GM19328 (cell line): ENCODE results near the gene VAC14.

Experiments used
- ATAC-seq: cut with Tn5 transposase; IDR thresholded peaks from one replicate; pipeline ENCODE4 v1.9.1; 2021; ENCODE audit warnings: mild to moderate bottlenecking, moderate library complexity; ENCODE audit not compliant: unreplicated experiment

Gene VAC14

DNA sequence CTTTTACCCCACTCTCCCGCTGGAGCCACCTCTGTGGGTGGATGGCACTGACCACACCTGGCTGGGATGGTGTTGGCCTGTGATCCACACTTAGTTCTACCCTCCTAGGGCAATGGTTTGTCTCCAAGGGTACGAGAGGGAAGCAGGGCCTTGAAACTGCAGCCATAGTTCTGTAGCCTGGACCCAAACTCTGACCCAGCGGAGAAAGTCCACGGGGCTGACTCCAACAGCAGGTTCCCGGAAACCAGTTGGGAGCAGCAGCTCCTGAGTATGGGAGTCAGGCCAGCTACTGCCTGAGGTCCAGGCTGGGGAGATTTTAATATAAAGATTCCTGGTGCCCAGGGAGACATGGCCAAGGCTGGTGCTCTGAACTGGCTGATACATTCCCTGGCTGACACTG lies 91.5 kb downstream of the VAC14 start:
- no peak for ATAC-seq

DNA sequence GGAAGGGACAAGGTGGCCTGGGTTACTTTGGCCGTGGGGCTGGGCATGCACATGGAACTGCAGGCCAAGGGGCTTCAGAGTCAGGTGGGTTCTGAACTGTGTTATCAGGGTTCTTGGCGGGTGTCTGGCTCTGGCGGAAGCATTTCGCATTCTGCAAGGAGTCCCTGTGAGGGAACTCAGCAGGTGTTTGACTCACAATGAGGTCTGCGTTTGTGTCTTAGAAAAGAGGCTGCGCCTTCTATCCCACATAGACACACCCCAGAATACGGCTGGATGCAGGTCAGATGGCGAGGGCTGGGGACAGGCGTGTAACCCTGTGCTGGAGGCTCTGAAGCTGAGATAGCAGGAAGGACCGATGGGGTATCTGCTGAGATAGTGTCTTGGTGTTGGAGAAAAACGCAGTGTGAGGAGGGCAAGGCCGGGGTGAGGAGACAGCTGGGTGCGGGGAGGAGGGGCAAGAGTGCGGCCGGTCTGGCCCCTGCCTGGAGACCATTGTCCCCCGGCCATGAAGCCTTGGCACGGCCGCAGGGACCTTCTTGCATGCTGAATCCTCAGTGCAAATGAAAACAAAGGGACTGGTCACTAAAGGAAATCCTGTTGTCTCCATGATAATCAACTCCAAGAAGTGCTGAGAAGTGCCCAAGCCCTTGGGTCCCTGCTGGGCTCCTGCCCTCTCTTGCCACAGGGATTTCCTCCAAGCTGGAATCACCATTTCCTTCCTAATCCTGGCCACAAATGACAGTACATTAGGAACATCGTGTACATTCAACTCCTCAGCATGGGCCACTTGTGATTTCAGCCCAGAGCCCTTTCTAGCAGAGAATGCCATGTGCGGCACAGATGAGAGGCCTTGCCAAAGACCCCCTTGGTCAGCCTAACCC lies 92.4 kb downstream of the VAC14 start:
- no peak for ATAC-seq

DNA sequence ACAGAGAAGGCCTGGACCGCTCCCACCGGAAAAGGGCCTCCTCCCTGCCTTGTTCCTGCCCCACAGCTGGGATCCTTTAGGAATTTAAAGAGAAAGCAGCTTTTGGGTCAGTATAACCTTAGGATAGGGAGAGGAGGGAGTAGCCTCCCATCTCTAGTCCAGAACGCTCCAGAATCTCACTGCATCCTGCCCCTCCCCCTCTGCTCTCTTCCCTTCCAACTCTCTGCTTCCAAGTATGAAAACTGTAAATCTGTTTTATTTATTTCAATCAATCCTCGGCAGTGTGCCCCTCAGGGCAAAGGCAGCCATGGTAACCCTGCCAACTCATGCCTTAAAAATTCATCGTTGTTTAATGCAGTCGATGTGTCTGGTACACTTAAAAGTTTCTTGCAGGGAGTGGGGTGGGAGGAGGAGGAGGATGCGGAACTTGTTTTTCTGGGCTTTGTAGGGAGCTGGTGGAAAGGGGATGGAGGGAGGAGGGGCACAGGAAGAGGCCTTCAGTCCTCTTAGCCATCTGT lies 94.0 kb downstream of the VAC14 start:
- ATAC-seq, result no peak

DNA sequence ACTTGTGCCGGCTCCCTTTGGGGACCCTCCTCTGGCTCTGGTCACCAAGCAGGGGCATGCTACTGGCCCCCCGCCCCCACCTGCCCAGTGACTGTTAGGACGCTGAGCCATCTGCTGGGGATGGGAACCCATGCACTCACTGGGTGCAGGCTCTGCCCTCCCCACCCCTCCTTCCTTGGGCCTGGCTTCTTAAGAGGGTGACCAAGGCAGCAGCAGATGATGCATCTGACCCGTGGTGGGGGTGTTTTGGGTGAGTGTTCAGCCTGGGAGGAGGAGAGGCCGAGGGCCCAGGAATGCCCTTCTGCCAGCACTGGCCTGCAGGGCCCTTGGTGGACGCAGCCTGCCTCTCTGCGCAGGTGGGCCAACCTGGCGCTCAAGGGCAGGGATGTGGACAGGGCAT lies 95.9 kb downstream of the VAC14 start:
- no peak for ATAC-seq

DNA sequence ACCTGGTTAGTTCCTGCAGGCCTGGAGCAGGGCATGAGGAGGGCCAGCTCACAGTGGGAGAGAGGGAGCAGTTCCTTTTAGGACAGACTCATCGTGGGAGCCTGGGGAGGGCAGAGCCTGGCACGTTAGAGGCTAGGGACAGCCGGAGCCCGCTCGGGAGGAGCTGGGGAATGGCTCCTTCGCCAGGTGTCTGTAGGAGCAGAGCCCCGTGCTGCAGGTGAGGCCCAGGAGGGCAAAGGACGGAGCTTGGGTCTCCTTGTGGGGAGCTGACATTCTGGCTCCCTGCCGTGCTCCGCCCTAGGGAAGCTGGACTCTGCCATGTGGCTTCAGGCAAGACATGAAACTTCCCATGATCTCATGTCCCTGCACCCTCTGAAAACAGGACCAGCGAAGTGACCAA lies 96.4 kb downstream of the VAC14 start:
- no peak for ATAC-seq

DNA sequence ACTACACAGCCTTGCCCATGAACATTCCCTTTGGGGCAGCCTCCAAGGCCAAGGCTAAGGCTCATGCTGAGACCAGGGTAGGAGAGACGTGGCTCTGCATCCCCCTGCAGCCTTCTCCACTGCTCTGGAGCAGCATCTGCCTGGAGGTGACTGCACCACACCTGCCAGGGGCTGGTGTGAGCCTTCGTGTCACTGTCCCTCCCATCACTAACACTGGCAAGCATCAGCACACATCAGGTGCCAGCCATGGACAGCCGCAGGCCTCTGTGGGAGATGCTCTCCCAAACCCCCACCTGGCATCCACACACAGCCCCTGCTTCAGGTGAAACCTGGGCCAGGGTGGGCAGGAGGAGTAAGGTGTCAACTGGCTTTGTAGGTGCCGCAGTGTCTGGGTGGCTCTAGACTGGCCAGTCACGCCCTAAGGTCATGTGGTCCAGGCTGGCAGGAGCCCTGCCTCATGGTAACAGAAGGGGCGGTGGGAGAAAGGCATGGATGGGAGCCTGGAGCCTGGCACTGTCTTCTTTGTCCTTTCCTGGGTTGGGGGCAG lies 97.0 kb downstream of the VAC14 start:
- no peak for ATAC-seq

DNA sequence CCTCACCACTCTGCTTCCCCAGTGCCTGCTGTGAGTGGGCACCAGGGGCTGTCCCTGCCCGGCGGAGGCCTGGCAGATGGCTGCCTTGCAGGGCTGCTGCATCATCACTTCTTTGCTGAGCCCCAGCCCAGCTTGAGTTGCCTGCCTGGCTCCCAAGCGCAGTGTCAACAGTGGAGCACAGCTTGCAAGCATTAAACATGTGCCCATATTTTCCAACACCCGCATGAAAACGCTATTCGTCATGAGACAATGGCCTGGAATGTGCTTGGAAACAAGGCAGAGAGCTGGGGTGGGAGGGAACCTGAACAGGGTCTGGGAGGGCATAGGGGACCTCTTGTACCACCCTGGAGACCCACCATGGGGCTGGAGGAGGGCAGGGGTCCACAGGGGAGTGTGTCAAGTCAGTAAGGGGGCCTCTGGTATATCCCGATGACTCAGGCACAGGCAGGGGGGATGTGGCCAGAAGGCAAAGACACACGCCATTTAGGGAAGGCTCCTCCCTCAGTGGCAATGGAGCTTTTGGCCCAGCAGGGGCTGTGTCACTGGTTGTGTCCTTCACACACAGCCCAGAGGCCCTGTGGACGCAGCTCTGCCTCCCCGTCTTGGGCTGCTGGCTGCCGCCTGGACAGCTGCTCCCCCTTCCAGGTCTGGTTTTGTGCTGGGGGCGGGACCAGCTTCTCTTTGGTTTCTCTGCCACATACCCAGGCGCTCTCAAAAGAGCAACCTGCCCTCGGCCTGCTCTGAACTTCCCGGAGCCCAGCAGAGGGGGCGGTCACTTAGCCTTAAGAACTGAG lies 97.7 kb downstream of the VAC14 start:
- ATAC-seq, result no peak

DNA sequence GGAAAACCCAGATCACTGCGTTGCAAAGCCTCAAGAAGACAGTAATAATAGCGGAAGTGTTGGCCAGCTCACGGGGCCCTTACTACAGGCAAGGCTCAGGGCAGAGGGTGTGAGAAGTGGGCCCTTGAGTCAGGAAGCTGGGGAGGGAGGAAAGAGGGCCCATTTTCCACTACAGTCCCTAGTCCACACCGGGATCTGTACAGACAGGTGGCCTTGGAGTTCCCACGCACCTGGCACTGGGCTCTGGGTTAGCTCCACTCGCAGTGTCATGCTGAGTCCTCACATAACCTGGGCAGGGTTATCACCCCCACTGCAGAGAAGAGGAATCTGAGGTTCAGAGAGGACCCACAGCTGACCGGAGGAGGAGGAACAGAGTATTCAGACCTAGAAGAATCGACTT lies 98.3 kb downstream of the VAC14 start:
- ATAC-seq, result no peak

DNA sequence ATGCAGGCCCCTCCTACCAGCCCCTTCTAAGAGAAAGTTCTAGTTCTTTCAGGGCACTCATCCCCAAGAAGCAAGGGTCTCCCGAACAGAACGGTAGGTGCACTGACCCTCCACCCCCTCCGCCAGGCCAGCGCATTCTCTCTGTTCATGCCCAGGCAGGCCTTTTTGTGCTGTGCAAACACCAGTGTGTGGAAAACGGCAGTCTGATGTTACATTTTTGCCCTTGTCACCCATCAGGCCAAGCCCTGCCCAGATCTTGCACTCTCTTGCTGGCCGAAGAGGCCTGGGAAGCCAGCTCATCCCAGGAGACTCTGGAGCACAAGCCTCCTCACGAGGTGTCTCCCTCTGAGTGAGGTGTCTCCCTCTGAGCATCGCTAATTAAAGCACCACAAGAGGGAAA lies 99.0 kb downstream of the VAC14 start:
- ATAC-seq, result no peak

DNA sequence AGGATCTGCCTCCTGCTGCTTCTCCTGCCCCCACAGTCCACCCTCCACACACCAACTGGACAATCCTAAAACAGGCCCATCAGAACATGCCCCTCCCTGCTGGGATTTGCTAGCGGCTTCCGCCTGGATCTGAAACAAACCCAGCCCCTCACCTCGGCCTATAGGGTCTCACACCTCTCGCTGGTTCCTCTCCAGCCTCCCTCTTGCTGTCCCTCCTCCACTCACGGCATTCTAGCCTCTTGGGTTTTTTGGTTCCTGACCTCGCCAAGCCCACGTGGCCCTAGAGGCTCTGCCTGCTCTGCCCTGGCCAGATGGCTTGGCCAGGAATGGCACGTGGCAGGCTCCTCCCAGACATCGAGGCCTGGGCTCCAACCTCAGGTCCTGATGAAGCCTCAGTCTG lies 99.4 kb downstream of the VAC14 start:
- no peak for ATAC-seq

DNA sequence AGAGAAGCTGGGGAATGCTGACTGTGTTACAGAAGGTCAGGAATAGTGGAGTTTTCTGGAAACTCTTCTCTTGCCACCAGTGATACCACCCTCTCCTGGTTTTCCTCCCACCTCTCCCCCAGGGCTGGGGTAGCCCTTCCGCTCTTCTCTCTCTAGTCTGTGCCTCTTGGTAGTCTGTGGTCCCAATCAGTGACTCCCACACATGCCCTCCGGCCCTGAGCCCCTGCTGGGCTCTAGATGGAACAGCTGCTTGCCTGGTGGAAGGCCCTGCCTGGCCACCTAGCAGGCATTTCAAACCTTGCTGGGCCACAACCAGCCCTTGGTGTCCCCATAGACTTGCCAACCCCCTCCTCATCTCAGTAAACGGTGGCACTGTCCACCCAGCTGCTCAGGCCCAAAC lies 99.9 kb downstream of the VAC14 start:
- ATAC-seq, result no peak

DNA sequence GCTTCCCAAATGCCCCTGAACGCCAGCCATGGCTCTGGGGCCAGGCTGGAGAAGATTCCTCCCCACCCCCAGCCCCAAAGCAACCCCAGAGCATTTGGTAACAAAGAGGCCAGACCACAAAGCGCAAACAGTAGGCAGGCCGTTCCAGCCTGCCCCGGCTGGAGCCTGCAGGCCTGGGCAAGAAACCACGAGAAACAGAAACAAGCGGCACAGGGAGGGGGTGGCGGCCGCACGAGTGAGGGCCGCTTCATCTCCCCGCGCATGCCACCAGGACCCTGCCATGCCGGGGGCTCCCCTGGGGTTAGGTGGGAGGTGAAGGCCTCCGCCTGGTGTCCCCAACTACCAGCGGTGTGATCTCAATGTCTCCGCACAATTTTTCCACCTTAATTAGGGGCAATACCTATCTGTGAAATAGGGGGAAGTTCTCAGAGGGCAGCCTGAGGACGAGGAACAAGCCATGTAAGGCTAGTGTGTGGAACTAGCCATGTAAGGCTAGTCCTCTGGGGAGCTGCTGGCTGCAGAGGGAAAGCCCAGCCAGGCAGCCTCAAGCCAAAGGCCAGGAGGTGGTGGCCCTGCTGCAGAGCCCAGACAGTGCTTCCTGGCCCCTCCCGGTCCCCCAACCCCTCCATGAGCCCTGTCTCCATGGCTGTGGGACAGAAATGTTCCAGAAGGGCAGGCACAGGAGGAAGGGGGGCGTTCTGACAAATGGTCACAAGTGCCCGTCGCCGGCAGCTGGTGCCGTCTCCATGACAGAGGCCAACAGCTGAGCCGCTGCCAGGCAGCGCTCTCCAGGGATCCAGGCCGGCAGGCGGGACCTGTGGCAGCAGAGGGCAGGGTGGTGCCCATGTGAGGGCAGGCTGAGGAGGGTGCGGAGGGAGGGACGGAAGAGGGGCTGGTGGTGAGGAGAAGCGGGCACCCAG lies 100.6 kb downstream of the VAC14 start:
- no peak for ATAC-seq

DNA sequence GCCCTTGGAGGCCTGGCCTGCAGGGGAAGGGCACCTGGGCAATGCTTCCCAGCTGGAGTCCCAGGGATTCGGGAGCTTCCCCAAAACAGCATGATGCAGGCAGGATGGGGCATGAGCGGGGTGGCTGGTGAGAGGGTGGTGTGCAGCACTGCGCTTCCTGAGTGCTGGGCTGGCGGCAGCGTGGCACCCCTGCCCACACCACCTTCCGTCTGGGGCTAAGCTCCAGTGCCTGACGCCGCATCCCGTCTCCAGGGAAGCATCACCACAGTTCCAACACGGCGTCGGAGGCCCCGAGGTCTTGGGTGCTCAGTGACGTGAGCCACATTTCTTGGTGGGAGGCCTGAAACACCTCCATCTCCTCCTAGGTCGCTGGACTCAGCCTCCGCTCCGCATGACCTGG lies 101.3 kb downstream of the VAC14 start:
- ATAC-seq, result no peak

DNA sequence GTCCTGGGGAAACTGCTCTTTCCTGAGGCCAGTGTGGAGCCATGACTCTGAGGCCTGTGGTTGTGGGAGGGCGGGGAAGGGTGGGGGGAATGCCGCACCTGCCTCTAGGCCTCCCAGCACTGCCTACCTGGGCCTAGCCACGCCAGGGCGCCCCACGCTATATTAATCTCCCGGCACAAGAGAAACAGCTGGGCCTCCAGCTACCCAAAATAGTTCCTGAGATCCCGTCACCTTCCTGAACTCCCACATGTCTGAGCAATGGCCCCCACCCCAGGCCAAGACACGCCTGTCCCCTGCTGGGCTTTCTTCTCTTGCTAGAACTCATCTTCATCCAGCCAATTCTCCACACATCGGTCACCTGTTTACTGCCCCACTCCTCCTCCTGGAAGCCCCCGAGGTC lies 102.1 kb downstream of the VAC14 start:
- no peak for ATAC-seq

DNA sequence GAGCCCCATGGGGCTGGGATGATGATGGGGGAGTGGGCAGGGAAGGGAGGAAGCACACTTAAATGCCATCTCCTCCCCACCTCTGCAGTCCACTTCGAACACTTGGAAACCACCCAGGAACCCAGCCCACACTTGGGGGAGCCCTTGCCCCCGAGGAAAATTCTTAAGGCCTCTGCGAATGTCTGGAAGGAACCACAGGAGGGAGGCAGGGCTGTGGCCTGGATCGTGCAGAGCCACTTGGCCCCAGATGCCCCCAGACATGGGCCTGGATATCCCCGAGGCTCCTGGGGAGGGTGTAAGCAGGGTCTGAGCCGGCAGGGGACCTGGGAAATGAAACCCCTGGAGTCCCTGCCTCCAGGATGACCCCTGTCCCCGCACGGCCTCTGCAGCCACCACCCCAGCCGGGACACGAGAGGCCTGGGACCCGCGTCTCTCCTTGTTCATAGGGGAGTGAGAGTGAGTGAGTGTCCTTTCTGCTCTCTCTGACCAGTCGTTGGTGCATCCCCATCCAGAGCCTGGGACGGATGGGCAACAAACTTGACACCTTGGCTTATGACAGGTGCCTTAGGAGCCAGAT lies 103.3 kb downstream of the VAC14 start:
- no peak for ATAC-seq

DNA sequence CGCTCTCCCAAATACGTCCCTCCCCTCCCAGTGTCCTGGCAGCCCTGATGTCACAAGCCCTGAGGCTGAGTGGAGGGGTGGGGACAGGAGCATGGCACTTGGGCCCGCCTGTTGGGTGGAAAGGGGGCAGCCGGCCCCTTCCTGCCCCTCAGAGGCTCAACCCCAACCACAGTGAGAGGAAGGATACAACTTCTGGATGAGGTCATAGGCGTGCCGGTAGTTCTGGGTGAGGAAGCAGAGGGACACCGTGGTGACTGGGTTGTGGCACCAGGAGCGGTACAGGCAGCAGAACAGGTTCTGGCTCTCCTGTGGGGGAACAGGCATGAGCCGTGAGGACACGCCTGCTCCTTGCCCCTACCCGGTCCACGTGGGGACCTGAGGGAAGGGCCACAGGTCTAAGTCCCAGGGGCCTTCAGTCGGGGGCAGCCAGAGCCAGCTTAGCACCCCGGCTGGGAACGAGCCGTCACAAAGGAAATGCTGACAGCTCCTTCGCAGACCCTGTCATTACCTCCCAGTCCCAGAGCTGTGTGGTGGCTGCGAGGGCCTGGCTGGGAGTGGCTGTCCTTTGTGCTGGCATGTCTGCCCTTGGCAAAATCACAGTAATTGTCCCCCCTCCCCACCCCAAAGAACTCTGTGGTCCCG lies 103.9 kb downstream of the VAC14 start:
- no peak for ATAC-seq

DNA sequence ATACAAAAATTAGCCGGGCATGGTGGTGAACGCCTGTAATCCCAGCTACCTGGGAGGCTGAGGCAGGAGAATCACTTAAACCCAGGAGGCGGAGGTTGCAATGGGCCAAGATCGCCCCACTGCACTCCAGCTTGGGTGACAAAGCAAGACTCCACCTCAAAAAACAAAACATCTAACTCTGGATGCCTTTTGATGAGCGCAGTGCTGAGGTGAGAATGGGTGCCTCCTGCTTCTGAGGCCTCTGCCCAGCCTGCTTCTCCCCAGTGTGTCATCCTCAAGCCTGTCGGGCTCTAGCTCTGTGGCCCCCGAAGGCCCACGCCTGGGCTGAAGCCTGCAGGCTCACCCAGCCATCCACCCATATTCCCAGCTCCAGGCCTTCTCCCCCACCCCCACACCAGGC lies 104.6 kb downstream of the VAC14 start:
- ATAC-seq, result no peak

DNA sequence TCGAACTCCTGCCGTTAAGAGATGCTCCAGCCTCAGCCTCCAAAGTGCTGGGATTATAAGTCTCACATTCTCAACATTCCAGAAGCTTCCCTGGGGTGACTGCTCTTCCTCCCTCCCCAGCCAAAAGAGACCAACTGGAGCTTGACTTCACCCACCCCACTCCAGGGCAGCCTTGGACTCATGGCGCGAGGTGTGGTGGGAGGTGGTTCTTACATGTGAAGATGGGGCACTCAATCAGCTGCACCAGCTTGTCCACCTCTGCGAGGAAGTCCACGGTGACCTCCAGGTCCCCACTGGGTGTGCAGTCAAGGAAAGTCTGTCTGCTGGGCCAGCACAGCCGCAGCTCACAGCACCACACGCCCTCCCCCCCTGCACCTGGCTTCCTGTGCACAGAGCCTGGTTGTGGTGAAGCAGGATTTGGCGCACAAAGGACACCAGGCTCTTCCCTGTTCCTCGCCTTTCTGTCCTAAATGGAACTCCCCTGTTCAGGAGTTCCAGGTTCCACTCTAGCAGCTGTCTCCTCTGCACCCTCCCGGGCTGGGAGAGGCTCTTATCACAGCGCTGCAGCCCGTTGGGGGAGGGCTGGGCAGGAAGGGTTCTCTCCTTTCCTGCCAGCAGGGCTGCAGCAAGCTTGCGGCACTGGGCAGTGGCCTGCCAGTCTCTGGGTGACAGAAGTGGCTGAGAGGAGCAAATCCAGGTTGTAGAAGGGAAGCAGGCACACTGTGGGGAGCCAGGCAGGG lies 105.5 kb downstream of the VAC14 start:
- ATAC-seq, result no peak

DNA sequence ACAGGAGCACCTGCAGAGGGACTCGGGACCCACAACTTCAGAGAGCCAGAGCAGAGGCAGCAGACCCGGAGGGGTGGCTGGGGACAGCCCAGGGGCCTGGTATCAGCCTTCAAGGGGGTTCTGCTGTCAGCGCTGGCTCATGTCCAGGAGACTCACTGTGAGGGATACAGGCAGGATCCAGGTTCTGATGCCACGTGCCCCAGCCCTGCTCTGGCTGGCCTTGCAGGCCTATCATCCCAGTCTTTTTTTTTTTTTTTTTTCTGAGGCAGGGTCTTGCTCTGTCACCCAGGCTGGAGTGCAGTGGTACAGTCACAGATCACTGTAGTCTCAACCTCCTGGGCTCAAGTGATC lies 106.1 kb downstream of the VAC14 start:
- ATAC-seq, result no peak
